K562 (cell line): ENCODE results near the gene ARID3A. TPM values are rescaled to one million over a fixed set of nuclear protein-coding genes. Genes with fewer than 3 reads are reported as not detected.
A peak's percentile ranks its signal among the peaks of the same experiment; 100 is the strongest.

Experiments used
- BCOR ChIP-seq: fragments of 450-650 bp; IDR thresholded peaks from 2 replicates; pipeline ENCODE4 v1.6.1; 2016
- CAMTA2 ChIP-seq: fragments of 250-450 bp; sonication (Bioruptor Pico); conservative IDR thresholded peaks from 2 replicates; pipeline ENCODE4 v1.5.1; 2022
- FOXJ2 ChIP-seq: fragments of 200-800 bp; sonication (Bioruptor generic); IDR thresholded peaks from 2 replicates; pipeline ENCODE4 v1.6.1; 2016; ENCODE audit warnings: missing genetic modification characterization, missing compliant biosample characterization
- MAFF ChIP-seq: IDR thresholded peaks from 2 replicates; pipeline ENCODE4 v1.6.1; 2012; ENCODE audit warnings: low read length, improper control_type of control experiment
- NEUROD1 ChIP-seq: fragments of 150-350 bp; IDR thresholded peaks from 2 replicates; pipeline ENCODE4 v1.6.1; 2014; ENCODE audit warnings: borderline replicate concordance, low read length, low read depth; ENCODE audit not compliant: partially characterized antibody
- NFIX ChIP-seq: fragments of 250-450 bp; sonication (Bioruptor Pico); IDR thresholded peaks from 2 replicates; pipeline ENCODE4 v1.4.0; 2020; ENCODE audit warnings: low read depth, mild to moderate bottlenecking, moderate library complexity
- NR2C2 ChIP-seq, 2 experiments: fragments of 200-800 bp in 1 of 2; sonication (Bioruptor generic) in 1 of 2; sonication (generic) in 1 of 2; formaldehyde crosslinking in 1 of 2; IDR thresholded peaks; 2 replicates each; pipeline versions ENCODE4 v1.6.1 to v1.8.0; 2016 to 2022; ENCODE audit warnings: mild to moderate bottlenecking in 1 of 2, missing compliant biosample characterization in 1 of 2, missing genetic modification characterization in 1 of 2, missing genetic modification reagents in 1 of 2
- NRF1 ChIP-seq, 2 experiments: fragments of 450-650 bp; IDR thresholded peaks in 1 of 2; conservative IDR thresholded peaks in 1 of 2; 2 replicates each; pipeline ENCODE4 v1.6.1; 2014; ENCODE audit warnings: mild to moderate bottlenecking in 2 of 2
- RHOXF2B ChIP-seq: fragments of 250-450 bp; sonication (Bioruptor Pico); conservative IDR thresholded peaks from 2 replicates; pipeline ENCODE4 v1.5.1; 2021
- SRF ChIP-seq, 2 experiments: fragments of 250-450, 450-650 bp in 1 of 2; sonication (Bioruptor Pico) in 1 of 2; sonication (generic) in 1 of 2; formaldehyde crosslinking; IDR thresholded peaks; 2 replicates each; pipeline versions ENCODE4 v1.5.0 to v1.5.1; 2020 to 2022; ENCODE audit warnings: mild to moderate bottlenecking in 1 of 2, missing genetic modification reagents in 1 of 2
- SRSF1 ChIP-seq: fragments of 200-400 bp; formaldehyde crosslinking; IDR thresholded peaks from 2 replicates; pipeline ENCODE4 v1.6.1; 2017; ENCODE audit warnings: mild to moderate bottlenecking, low read depth, low read length, moderate library complexity
- TOE1 ChIP-seq, 2 experiments: fragments of 450-650 bp in 1 of 2; sonication (generic) in 1 of 2; formaldehyde crosslinking in 1 of 2; IDR thresholded peaks; 2 replicates each; pipeline versions ENCODE4 v1.7.1 to v1.8.0; 2016 to 2022; ENCODE audit warnings: borderline replicate concordance in 2 of 2, mild to moderate bottlenecking in 2 of 2, antibody characterized with exemption in 1 of 2, inconsistent platforms in 1 of 2, low read depth in 1 of 2, missing genetic modification reagents in 1 of 2, moderate library complexity in 1 of 2
- ZNF699 ChIP-seq: fragments of 250-450 bp; sonication (Bioruptor Pico); IDR thresholded peaks from 2 replicates; pipeline ENCODE4 v1.8.0; 2021; ENCODE audit warnings: mild to moderate bottlenecking, moderate library complexity; ENCODE audit not compliant: insufficient replicate concordance
- polyA plus RNA-seq, 8 experiments: library from polyadenylated mRNA; depleted of rRNA in 4 of 8; stranded (reverse) in 5 of 8; unstranded in 3 of 8; fragments of >200 nt; fragmentation: Nextera tagmentation in 2 of 8; fragmentation: Illumina TruSeq in 1 of 8; extraction: Ambion mirVana in 2 of 8; extraction: Trizol in 1 of 8; gene quantifications; 2 replicates each; pipeline versions ENCODE4 v1.2.1 to v1.2.3, GENCODE V29; 2011 to 2014; ENCODE audit warnings: inconsistent platforms in 1 of 8, missing spikeins in 1 of 8
- total RNA-seq, 7 experiments: library from RNA; depleted of rRNA in 6 of 7; stranded (reverse); fragments of >200 nt in 6 of 7; fragmentation: Illumina TruSeq in 2 of 7; extraction: Trizol in 2 of 7; gene quantifications; 2 replicates each; pipeline versions ENCODE4 v1.2.1 to v1.2.3, GENCODE V29; 2011 to 2021; ENCODE audit warnings: low replicate concordance in 1 of 7
- TF ChIP-seq, protein P1 (sequence below): fragments of 450-650 bp; IDR thresholded peaks from 2 replicates; pipeline ENCODE4 v1.6.1; 2018; ENCODE audit not compliant: partially characterized antibody
- TF ChIP-seq, protein P2 (sequence below): fragments of 250-450 bp; sonication (Bioruptor Pico); IDR thresholded peaks from 2 replicates; pipeline ENCODE4 v1.4.0; 2020; ENCODE audit warnings: mild to moderate bottlenecking
- TF ChIP-seq, protein P3 (sequence below): sonication (generic); formaldehyde crosslinking; IDR thresholded peaks from 2 replicates; pipeline ENCODE4 v1.8.0; 2022; ENCODE audit warnings: missing genetic modification reagents, mild to moderate bottlenecking, moderate library complexity, borderline replicate concordance
- TF ChIP-seq, protein P4 (sequence below): sonication (generic); formaldehyde crosslinking; IDR thresholded peaks from 2 replicates; pipeline ENCODE4 v1.8.1; 2023; ENCODE audit warnings: mild to moderate bottlenecking, missing genetic modification reagents

Gene ARID3A
- total and polyA plus RNA-seq, 9 of the 15 experiments (the other 6 are each of a cell fraction or from before 2014, with no cell fraction given): 1.4 to 118 (median 31.2) TPM

DNA sequence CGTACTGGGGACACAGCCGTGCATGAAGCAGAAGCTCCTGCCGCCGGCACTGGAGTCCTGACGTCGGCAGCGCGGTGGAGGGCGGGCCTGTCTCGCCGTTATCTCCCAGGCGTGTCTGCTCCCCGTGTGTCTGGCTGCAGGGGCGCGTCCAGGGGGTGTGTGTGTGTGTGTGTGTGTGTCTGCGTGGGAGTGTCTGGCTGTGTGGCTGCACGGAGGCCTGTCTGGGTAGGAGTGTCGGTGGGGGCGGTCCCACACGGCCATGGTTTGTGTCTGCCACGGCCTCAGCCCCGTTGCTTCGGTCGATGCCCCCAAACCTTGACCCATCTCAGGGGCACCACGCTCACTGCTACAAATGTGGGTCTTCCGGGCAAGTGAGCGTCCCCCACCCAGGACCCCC is 18.3 kb downstream of the ARID3A start (continued):
- TF ChIP-seq, protein P1, sequence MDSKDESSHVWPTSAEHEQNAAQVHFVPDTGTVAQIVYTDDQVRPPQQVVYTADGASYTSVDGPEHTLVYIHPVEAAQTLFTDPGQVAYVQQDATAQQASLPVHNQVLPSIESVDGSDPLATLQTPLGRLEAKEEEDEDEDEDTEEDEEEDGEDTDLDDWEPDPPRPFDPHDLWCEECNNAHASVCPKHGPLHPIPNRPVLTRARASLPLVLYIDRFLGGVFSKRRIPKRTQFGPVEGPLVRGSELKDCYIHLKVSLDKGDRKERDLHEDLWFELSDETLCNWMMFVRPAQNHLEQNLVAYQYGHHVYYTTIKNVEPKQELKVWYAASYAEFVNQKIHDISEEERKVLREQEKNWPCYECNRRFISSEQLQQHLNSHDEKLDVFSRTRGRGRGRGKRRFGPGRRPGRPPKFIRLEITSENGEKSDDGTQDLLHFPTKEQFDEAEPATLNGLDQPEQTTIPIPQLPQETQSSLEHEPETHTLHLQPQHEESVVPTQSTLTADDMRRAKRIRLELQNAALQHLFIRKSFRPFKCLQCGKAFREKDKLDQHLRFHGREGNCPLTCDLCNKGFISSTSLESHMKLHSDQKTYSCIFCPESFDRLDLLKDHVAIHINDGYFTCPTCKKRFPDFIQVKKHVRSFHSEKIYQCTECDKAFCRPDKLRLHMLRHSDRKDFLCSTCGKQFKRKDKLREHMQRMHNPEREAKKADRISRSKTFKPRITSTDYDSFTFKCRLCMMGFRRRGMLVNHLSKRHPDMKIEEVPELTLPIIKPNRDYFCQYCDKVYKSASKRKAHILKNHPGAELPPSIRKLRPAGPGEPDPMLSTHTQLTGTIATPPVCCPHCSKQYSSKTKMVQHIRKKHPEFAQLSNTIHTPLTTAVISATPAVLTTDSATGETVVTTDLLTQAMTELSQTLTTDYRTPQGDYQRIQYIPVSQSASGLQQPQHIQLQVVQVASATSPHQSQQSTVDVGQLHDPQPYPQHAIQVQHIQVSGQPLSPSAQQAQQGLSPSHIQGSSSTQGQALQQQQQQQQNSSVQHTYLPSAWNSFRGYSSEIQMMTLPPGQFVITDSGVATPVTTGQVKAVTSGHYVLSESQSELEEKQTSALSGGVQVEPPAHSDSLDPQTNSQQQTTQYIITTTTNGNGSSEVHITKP: peak; percentile 55
- TF ChIP-seq, protein P2, sequence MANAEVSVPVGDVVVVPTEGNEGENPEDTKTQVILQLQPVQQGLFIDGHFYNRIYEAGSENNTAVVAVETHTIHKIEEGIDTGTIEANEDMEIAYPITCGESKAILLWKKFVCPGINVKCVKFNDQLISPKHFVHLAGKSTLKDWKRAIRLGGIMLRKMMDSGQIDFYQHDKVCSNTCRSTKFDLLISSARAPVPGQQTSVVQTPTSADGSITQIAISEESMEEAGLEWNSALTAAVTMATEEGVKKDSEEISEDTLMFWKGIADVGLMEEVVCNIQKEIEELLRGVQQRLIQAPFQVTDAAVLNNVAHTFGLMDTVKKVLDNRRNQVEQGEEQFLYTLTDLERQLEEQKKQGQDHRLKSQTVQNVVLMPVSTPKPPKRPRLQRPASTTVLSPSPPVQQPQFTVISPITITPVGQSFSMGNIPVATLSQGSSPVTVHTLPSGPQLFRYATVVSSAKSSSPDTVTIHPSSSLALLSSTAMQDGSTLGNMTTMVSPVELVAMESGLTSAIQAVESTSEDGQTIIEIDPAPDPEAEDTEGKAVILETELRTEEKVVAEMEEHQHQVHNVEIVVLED: peak; percentile 73
- TF ChIP-seq NRF1 (conservative IDR thresholded peaks at IDR 0.05 in 1 of 2, IDR thresholded peaks at IDR 0.05 in 1 of 2) (peak; percentile 31 to 57; a peak in 2 of 4 replicates), CAMTA2 (CRISPR knock-in tag) (no peak), FOXJ2 (tag) (no peak), RHOXF2B (CRISPR knock-in tag) (no peak), SRSF1 (no peak), NR2C2 (CRISPR knock-in tag; IDR thresholded peaks at IDR 0.05) (peak; percentile 68; the same call in 1 of the 2 replicates), NR2C2 (tag; IDR thresholded peaks at IDR 0.05) (no peak), BCOR (peak; percentile 99), MAFF (no peak), TOE1 (IDR thresholded peaks at IDR 0.05; ENCODE audit: borderline replicate concordance) (peak; percentile 86), TOE1 (CRISPR knock-in tag; IDR thresholded peaks at IDR 0.05; ENCODE audit: borderline replicate concordance, low read depth) (0 out of 2 replicates have a peak, but pooled peaks have one; percentile 47), NEUROD1 (peak; percentile 70), SRF (CRISPR knock-in tag; IDR thresholded peaks at IDR 0.05) (no peak), NFIX (no peak), ZNF699 (CRISPR knock-in tag) (no peak)
- TF ChIP-seq, protein P3, sequence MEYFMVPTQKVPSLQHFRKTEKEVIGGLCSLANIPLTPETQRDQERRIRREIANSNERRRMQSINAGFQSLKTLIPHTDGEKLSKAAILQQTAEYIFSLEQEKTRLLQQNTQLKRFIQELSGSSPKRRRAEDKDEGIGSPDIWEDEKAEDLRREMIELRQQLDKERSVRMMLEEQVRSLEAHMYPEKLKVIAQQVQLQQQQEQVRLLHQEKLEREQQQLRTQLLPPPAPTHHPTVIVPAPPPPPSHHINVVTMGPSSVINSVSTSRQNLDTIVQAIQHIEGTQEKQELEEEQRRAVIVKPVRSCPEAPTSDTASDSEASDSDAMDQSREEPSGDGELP (CRISPR knock-in tag): peak; percentile 96
- TF ChIP-seq, protein P4, sequence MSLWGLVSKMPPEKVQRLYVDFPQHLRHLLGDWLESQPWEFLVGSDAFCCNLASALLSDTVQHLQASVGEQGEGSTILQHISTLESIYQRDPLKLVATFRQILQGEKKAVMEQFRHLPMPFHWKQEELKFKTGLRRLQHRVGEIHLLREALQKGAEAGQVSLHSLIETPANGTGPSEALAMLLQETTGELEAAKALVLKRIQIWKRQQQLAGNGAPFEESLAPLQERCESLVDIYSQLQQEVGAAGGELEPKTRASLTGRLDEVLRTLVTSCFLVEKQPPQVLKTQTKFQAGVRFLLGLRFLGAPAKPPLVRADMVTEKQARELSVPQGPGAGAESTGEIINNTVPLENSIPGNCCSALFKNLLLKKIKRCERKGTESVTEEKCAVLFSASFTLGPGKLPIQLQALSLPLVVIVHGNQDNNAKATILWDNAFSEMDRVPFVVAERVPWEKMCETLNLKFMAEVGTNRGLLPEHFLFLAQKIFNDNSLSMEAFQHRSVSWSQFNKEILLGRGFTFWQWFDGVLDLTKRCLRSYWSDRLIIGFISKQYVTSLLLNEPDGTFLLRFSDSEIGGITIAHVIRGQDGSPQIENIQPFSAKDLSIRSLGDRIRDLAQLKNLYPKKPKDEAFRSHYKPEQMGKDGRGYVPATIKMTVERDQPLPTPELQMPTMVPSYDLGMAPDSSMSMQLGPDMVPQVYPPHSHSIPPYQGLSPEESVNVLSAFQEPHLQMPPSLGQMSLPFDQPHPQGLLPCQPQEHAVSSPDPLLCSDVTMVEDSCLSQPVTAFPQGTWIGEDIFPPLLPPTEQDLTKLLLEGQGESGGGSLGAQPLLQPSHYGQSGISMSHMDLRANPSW (CRISPR knock-in tag): no peak
